ENCODE measurements around the gene SYNDIG1. TPM values are rescaled to one million over a fixed set of nuclear protein-coding genes. Genes with fewer than 3 reads are reported as not detected.

SYNDIG1 gene
- total and polyA plus RNA-seq, 3 experiments from 2014 or later: not detected

DNA sequence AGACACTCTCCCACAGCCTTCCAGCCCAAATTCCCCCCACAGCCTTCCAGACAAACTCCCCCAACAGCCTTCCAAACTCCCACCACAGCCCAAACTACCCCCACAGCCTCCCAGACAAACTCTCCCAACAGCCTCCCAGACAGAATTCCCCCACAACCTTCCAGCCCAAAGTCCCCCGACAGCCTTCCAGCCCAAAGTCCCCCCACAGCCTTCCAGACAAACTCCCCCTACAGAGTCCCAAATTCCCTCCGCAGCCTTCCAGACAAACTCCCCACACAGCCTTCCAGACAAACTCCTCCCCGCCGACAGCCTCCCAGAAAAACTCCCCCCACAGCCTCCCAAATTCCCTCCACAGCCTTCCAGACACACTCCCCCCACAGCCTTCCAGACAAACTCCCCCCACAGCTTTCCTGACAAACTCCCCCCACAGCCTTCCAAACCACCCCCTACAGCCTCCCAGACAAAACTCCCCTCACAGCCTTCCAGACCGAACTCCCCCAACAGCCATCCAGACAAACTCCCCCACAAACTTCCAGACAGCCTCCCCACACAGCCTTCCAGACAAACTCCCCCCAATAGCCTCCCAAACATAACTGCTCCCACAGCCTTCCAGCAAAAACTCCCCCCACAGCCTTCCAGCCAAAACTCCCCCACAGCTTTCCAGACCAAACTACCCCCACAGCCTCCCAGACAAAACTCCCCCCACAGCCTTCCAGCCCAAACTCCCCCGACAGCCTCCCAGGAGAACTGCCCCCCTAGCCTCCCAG is 38.0 kb upstream of the SYNDIG1 start:
- no peaks in the 10 kb centered on the region for H3K27me3 ChIP-seq (ENCODE audit: insufficient read depth, low read length, poor library complexity, severe bottlenecking)
- POLR2A ChIA-PET: no interaction called here
- Mint-ChIP-seq H3K36me3 (no peaks in the 10 kb centered on the region), H3K27ac (no peak overlapping the region), H3K4me1 (no peaks in the 10 kb centered on the region), H3K4me3 (no peak overlapping the region), H3K9me3 (peaks cover 0 to 7% (median 0%) of the 10 kb centered on the region in 5 donors), H3K27me3 (peaks cover 3 to 8% of the 10 kb centered on the region in 2 donors)
- CTCF ChIA-PET: no interaction called here
- no peak overlapping the region for H3K4me3 ChIP-seq (ENCODE audit: low read length)
- H3K4me1 ChIP-seq (ENCODE audit: insufficient read depth, low read length): no peaks in the 10 kb centered on the region
- no peaks in the 10 kb centered on the region for H3K9me3 ChIP-seq (ENCODE audit: low read length)
- no peak for DNase-seq
- H3K36me3 ChIP-seq (ENCODE audit: insufficient read depth, low read length): no peaks in the 10 kb centered on the region
- no peak overlapping the region for H3K27ac ChIP-seq (ENCODE audit: low read depth, low read length)

DNA sequence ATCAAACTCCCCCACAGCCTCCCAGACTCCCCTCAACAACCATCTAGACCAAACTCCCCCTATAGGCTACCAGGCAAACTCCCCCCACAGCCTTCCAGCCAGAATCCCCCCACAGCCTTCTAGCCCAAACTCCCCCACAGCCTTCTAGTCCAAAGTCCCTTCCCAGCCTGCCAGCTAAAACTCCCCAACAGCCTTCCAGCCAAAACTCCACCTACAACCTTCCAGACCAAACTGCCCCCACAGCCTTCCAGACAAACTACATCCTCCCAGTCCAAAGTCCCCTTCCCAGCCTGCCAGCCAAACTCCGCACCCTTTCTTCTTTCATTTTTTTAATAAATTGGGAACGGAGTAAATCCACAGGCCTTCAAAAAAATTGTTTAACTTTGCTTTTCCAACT is 37.4 kb upstream of the SYNDIG1 start:
- H3K36me3 Mint-ChIP-seq: no peaks in the 10 kb centered on the region
- CTCF ChIA-PET: no interaction called here

DNA sequence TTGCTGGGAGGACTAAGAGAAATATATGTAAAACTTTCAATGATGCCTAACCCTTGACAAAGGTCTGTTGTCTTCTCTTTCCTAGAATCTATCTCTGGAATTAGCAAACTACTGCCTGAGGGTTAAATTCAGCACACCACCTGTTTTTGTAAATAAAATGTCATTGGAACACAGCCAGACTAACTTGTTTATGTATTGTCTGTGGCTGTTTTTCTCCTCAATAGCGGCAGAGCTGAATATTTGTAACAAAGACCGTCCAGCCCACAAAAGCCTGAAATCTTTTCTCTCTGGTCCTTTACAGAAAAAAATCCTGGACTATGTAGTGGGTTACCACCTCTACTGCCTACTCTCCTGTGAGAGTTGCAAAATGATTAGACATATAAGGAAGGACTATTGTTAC is 33.3 kb upstream of the SYNDIG1 start:
- H3K4me3 ChIP-seq (ENCODE audit: low read length): no peak overlapping the region
- no peaks in the 10 kb centered on the region for H3K27me3 ChIP-seq (ENCODE audit: insufficient read depth, low read length, poor library complexity, severe bottlenecking)
- peaks cover 6% of the 10 kb centered on the region in 2 donors for H3K27me3 Mint-ChIP-seq
- H3K9me3 Mint-ChIP-seq: no peaks in the 10 kb centered on the region
- H3K9me3 ChIP-seq (ENCODE audit: low read length): no peaks in the 10 kb centered on the region
- ChIA-PET POLR2A (no interaction called here), CTCF (no interaction called here)
- no peak for DNase-seq
- H3K36me3 Mint-ChIP-seq: no peaks in the 10 kb centered on the region
- H3K36me3 ChIP-seq (ENCODE audit: insufficient read depth, low read length): no peaks in the 10 kb centered on the region
- no peak overlapping the region for H3K27ac Mint-ChIP-seq
- H3K27ac ChIP-seq (ENCODE audit: low read depth, low read length): no peak overlapping the region
- no peaks in the 10 kb centered on the region for H3K4me1 ChIP-seq (ENCODE audit: insufficient read depth, low read length)
- H3K4me3 Mint-ChIP-seq: no peak overlapping the region
- no peaks in the 10 kb centered on the region for H3K4me1 Mint-ChIP-seq

More for the DNA sequence above, 37.4 kb upstream of the SYNDIG1 start:
- Mint-ChIP-seq H3K4me3 (no peak overlapping the region), H3K4me1 (no peaks in the 10 kb centered on the region), H3K9me3 (peaks cover 0 to 5% (median 0%) of the 10 kb centered on the region in 5 donors), H3K27me3 (peaks cover 3 to 8% of the 10 kb centered on the region in 2 donors), H3K27ac (no peak overlapping the region)
- H3K9me3 ChIP-seq (ENCODE audit: low read length): no peaks in the 10 kb centered on the region
- no peaks in the 10 kb centered on the region for H3K36me3 ChIP-seq (ENCODE audit: insufficient read depth, low read length)
- no peaks in the 10 kb centered on the region for H3K4me1 ChIP-seq (ENCODE audit: insufficient read depth, low read length)
- POLR2A ChIA-PET: no interaction called here
- H3K4me3 ChIP-seq (ENCODE audit: low read length): no peak overlapping the region
- no peaks in the 10 kb centered on the region for H3K27me3 ChIP-seq (ENCODE audit: insufficient read depth, low read length, poor library complexity, severe bottlenecking)
- no peak for DNase-seq
- H3K27ac ChIP-seq (ENCODE audit: low read depth, low read length): no peak overlapping the region

DNA sequence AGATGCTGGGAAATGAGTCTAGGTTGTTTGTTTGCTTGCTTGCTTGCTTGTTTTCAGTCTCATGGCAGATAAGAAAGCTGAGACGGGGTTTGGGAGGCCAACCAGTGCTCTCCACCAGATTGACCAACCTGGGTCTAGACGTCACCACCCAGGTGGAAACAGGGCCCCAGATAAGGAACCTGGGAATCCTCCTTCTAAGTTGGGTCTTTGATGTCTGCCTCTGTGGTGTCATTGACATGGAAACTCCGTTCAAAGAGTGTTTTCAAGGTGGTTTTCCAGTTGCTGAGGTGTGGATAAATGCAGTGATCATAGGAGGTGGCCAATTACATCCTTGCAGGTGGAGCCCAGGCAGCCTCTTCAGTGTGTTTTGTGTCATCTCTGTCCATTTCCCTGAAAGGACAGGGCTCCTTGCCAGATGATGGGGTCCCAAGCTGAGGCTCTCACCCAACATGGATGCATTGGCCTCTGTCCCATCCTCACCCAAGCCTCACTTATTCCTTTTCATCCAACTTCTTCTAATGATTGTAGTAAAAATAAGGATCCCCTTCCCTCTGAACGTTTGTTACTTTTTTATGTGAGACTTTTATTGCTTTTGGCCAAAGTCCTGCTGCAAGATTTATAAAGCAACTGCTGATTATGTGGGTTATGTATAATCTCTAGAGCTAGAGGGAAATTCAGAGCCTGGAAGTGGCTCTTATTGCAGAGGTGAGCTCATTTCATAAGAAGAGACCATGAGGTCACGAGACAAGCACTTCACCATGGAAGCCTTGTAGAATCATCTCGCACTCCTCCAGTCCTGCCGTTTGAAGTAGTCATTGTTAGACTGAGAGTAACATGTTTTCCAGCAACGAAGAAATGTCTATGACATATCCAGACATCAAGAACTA is 32.0 kb upstream of the SYNDIG1 start:
- Histone ChIP-seq H3K4me3 (ENCODE audit: low read length) (no peak overlapping the region), H3K27ac (ENCODE audit: low read depth, low read length) (no peak overlapping the region), H3K36me3 (ENCODE audit: insufficient read depth, low read length) (no peaks in the 10 kb centered on the region), H3K4me1 (ENCODE audit: insufficient read depth, low read length) (no peaks in the 10 kb centered on the region), H3K9me3 (ENCODE audit: low read length) (no peaks in the 10 kb centered on the region), H3K27me3 (ENCODE audit: insufficient read depth, low read length, poor library complexity, severe bottlenecking) (no peaks in the 10 kb centered on the region)
- no peaks in the 10 kb centered on the region for H3K4me1 Mint-ChIP-seq
- no peak overlapping the region for H3K27ac Mint-ChIP-seq
- POLR2A ChIA-PET: no interaction called here
- no peaks in the 10 kb centered on the region for H3K9me3 Mint-ChIP-seq
- H3K4me3 Mint-ChIP-seq: no peak overlapping the region
- H3K27me3 Mint-ChIP-seq: peaks cover 6 to 7% of the 10 kb centered on the region in 2 donors
- CTCF ChIA-PET: no interaction called here
- no peak for DNase-seq
- no peaks in the 10 kb centered on the region for H3K36me3 Mint-ChIP-seq

DNA sequence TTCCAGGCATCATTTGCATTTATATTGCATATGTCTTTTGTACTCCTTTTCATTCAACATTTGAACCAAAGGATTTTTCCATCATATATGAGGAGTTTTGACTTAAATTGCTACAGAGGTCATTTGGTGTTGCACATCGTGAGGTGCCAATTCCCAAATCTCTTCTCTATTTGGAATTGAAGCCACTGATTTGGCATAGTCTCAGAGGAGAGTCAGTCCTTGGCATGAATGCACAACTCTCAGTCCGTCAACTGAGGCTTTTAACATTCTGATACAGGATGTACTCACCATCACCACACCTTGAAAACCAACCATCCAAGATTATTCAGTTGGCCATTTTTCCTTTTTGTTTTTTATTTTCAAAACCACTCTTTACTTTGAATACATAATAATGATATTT is 31.1 kb upstream of the SYNDIG1 start:
- no peak overlapping the region for H3K27ac Mint-ChIP-seq
- no peaks in the 10 kb centered on the region for H3K4me1 Mint-ChIP-seq
- Histone ChIP-seq H3K27me3 (ENCODE audit: insufficient read depth, low read length, poor library complexity, severe bottlenecking) (no peaks in the 10 kb centered on the region), H3K36me3 (ENCODE audit: insufficient read depth, low read length) (no peaks in the 10 kb centered on the region), H3K4me3 (ENCODE audit: low read length) (no peak overlapping the region), H3K27ac (ENCODE audit: low read depth, low read length) (no peak overlapping the region), H3K9me3 (ENCODE audit: low read length) (no peaks in the 10 kb centered on the region), H3K4me1 (ENCODE audit: insufficient read depth, low read length) (no peaks in the 10 kb centered on the region)
- H3K9me3 Mint-ChIP-seq: no peaks in the 10 kb centered on the region
- H3K27me3 Mint-ChIP-seq: peaks cover 6 to 7% of the 10 kb centered on the region in 2 donors
- no peak overlapping the region for H3K4me3 Mint-ChIP-seq
- no peaks in the 10 kb centered on the region for H3K36me3 Mint-ChIP-seq
- ChIA-PET POLR2A (no interaction called here), CTCF (no interaction called here)
- DNase-seq: no peak

DNA sequence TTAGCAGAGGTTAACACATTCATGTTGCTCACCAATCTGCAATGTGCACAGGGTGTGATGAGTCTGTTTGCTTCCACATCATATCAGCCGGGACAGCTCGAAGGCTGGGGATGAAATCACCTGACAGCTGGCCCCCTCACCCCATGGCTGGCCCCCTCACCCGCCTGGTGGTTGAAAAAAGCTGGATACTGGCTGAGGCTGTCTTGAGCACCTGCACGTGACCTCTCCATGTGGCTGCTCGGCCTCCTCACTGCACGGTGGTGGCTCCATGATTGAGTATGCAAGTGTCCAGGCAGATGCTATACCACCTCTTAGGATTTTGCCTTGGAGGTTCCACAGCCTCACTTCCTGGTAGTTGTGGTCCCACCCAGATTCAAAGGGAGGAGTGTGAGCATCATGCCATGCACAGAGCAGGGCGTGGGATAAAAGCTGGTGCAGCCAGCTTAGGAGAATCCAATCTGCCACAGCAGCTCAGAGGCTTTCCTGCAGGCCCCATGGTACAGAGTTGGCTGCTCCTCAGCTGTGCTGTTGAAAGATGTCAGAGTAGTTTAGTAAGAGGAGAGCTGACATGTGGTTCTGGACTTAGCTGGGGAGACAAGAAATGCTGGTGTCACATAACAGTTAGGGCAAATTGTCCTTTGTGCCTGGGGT is 29.6 kb upstream of the SYNDIG1 start:
- Histone ChIP-seq H3K27ac (ENCODE audit: low read depth, low read length) (no peak overlapping the region), H3K9me3 (ENCODE audit: low read length) (no peaks in the 10 kb centered on the region), H3K4me3 (ENCODE audit: low read length) (no peak overlapping the region), H3K4me1 (ENCODE audit: insufficient read depth, low read length) (no peaks in the 10 kb centered on the region), H3K36me3 (ENCODE audit: insufficient read depth, low read length) (no peaks in the 10 kb centered on the region), H3K27me3 (ENCODE audit: insufficient read depth, low read length, poor library complexity, severe bottlenecking) (no peaks in the 10 kb centered on the region)
- H3K4me3 Mint-ChIP-seq: no peak overlapping the region
- H3K27me3 Mint-ChIP-seq: peaks cover 6 to 13% of the 10 kb centered on the region in 2 donors
- CTCF ChIA-PET: no interaction called here
- no peaks in the 10 kb centered on the region for H3K9me3 Mint-ChIP-seq
- DNase-seq: no peak
- POLR2A ChIA-PET: no interaction called here
- no peaks in the 10 kb centered on the region for H3K4me1 Mint-ChIP-seq
- H3K36me3 Mint-ChIP-seq: no peaks in the 10 kb centered on the region
- H3K27ac Mint-ChIP-seq: no peak overlapping the region

DNA sequence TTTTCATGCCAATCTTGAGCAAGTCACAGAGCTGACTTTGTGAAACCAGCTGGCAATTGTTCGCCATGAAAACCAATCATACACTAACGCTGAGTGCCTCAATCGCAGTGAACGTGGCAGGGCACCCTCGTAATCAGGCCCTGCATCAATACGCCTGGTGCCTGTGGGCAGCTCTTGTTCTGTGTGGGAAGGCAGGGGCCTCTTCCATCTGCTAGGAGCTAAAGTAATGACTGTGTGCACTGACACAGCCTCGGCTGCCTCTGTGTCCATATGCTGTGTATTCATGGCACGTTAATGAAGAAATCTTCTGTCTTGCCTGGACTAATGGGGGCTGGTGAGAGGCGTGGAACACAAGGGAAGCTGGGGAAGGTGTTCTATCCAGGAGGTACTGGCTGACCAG is 27.8 kb upstream of the SYNDIG1 start:
- Mint-ChIP-seq H3K36me3 (no peaks in the 10 kb centered on the region), H3K27me3 (peaks cover 6 to 13% of the 10 kb centered on the region in 2 donors)

DNA sequence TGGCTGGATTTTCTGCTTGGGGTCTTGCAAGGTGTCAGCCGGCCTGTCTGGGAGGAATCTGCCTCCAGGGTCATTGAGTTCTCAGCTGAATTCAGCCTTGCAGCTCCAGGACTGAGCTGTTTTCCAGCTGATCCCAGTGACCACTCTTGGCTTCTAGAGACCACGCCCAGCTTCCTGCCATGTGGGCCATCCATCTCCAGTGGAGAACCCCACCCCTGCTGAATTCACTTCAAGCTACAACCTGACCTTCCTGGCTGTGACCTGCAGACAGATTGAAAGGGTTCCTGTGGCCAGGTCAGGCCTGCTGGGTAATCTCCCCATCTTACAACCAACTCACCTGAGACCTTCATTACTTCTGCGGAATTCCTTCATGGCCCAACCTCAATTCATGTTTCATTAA is 26.5 kb upstream of the SYNDIG1 start:
- H3K27ac Mint-ChIP-seq: no peak overlapping the region
- Histone ChIP-seq H3K4me1 (ENCODE audit: insufficient read depth, low read length) (no peaks in the 10 kb centered on the region), H3K36me3 (ENCODE audit: insufficient read depth, low read length) (no peaks in the 10 kb centered on the region), H3K27ac (ENCODE audit: low read depth, low read length) (no peak overlapping the region), H3K27me3 (ENCODE audit: insufficient read depth, low read length, poor library complexity, severe bottlenecking) (no peaks in the 10 kb centered on the region), H3K4me3 (ENCODE audit: low read length) (no peak overlapping the region), H3K9me3 (ENCODE audit: low read length) (no peaks in the 10 kb centered on the region)
- H3K4me3 Mint-ChIP-seq: no peak overlapping the region
- ChIA-PET POLR2A (no interaction called here), CTCF (no interaction called here)
- no peaks in the 10 kb centered on the region for H3K4me1 Mint-ChIP-seq
- H3K27me3 Mint-ChIP-seq: peaks cover 4 to 13% of the 10 kb centered on the region in 2 donors
- H3K9me3 Mint-ChIP-seq: no peaks in the 10 kb centered on the region
- no peaks in the 10 kb centered on the region for H3K36me3 Mint-ChIP-seq
- no peak for DNase-seq

More for the DNA sequence above, 27.8 kb upstream of the SYNDIG1 start:
- Mint-ChIP-seq H3K4me3 (no peak overlapping the region), H3K4me1 (no peaks in the 10 kb centered on the region), H3K9me3 (no peaks in the 10 kb centered on the region), H3K27ac (no peak overlapping the region)
- Histone ChIP-seq H3K4me3 (ENCODE audit: low read length) (no peak overlapping the region), H3K27me3 (ENCODE audit: insufficient read depth, low read length, poor library complexity, severe bottlenecking) (no peaks in the 10 kb centered on the region), H3K36me3 (ENCODE audit: insufficient read depth, low read length) (no peaks in the 10 kb centered on the region), H3K4me1 (ENCODE audit: insufficient read depth, low read length) (no peaks in the 10 kb centered on the region), H3K27ac (ENCODE audit: low read depth, low read length) (no peak overlapping the region), H3K9me3 (ENCODE audit: low read length) (no peaks in the 10 kb centered on the region)
- DNase-seq: no peak
- ChIA-PET CTCF (no interaction called here), POLR2A (no interaction called here)
